Ovary (tissue), 1 donor: Measurements from ENCODE around the gene KCTD12.

Source experiments
- EP300 ChIP-seq: sonication (generic); formaldehyde crosslinking; IDR thresholded peaks from one replicate; pipeline ENCODE4 v1.6.1; 2017; ENCODE audit warnings: antibody characterized with exemption
- POLR2A ChIP-seq: fragments of 450-650 bp; IDR thresholded peaks from one replicate; pipeline ENCODE4 v1.6.1; 2017; ENCODE audit warnings: antibody characterized with exemption, mild to moderate bottlenecking, moderate library complexity

GRCh38 chr13:76879203-76879882 is 6.9 kb downstream of the KCTD12 start:
- no peak for TF ChIP-seq POLR2A
- TF ChIP-seq EP300, result no peak
